ENCODE measurements around the gene TMEM61.

GRCh38 chr1:54970901-54971300, 9.5 kb upstream of the TMEM61 start:
- no peak for TF ChIP-seq CTCF (IDR thresholded peaks at IDR 0.05; ENCODE audit: insufficient read depth, low read depth, low read length)
- no peak for TF ChIP-seq EZH2 (IDR thresholded peaks at IDR 0.05; ENCODE audit: insufficient read depth, low read length)
